ENCODE results near the gene TMEM132D.

GRCh38 chr12:129848876-129849275, 54.9 kb downstream of the TMEM132D start:
- TF ChIP-seq POLR2AphosphoS5 (IDR thresholded peaks at IDR 0.05; ENCODE audit: low read depth, low read length) (no peak), POLR2A (IDR thresholded peaks at IDR 0.05; ENCODE audit: low read depth, low read length) (no peak)

Data from GM12892 (cell line).